GM18873 (cell line): ENCODE measurements around the gene HHLA2.

Experiments used
- ATAC-seq: cut with Tn5 transposase; IDR thresholded peaks from one replicate; pipeline ENCODE4 v1.9.1; 2021; ENCODE audit warnings: mild to moderate bottlenecking, moderate library complexity, moderate number of reproducible peaks; ENCODE audit not compliant: unreplicated experiment, low FRiP score

HHLA2 gene

GRCh38 chr3:108388136-108389132 lies 92.1 kb downstream of the HHLA2 start:
- peak; percentile 74 for ATAC-seq

- no peak for ATAC-seq
Observed at GRCh38 chr3:108389372-108389771, 93.0 kb downstream of the HHLA2 start.

GRCh38 chr3:108391917-108392593 lies 95.7 kb downstream of the HHLA2 start:
- no peak for ATAC-seq

- ATAC-seq: no peak
Observed at GRCh38 chr3:108393128-108393900, 97.0 kb downstream of the HHLA2 start.

GRCh38 chr3:108394016-108394415 lies 97.7 kb downstream of the HHLA2 start:
- ATAC-seq: no peak

GRCh38 chr3:108394563-108394962 lies 98.2 kb downstream of the HHLA2 start:
- no peak for ATAC-seq

- no peak for ATAC-seq
Observed at GRCh38 chr3:108396336-108396735, 100.0 kb downstream of the HHLA2 start.

- no peak for ATAC-seq
Observed at GRCh38 chr3:108398510-108398909, 102.2 kb downstream of the HHLA2 start.

- no peak for ATAC-seq
Observed at GRCh38 chr3:108401836-108402235, 105.5 kb downstream of the HHLA2 start.

- ATAC-seq: no peak
Observed at GRCh38 chr3:108403198-108403597, 106.8 kb downstream of the HHLA2 start.

- ATAC-seq: no peak
Observed at GRCh38 chr3:108403686-108404345, 107.5 kb downstream of the HHLA2 start.

GRCh38 chr3:108404368-108404767 lies 108.0 kb downstream of the HHLA2 start:
- no peak for ATAC-seq

GRCh38 chr3:108406063-108406660 lies 109.8 kb downstream of the HHLA2 start:
- no peak for ATAC-seq

GRCh38 chr3:108406661-108407206 lies 110.4 kb downstream of the HHLA2 start:
- ATAC-seq: peak; percentile 90

GRCh38 chr3:108407886-108408285 lies 111.5 kb downstream of the HHLA2 start:
- ATAC-seq: no peak

- no peak for ATAC-seq
Observed at GRCh38 chr3:108408883-108409799, 112.8 kb downstream of the HHLA2 start.

GRCh38 chr3:108409800-108410178 lies 113.4 kb downstream of the HHLA2 start:
- no peak for ATAC-seq

- ATAC-seq: no peak
Observed at GRCh38 chr3:108410531-108410984, 114.2 kb downstream of the HHLA2 start.
